ENCODE data around the gene FGFBP2.

DNA sequence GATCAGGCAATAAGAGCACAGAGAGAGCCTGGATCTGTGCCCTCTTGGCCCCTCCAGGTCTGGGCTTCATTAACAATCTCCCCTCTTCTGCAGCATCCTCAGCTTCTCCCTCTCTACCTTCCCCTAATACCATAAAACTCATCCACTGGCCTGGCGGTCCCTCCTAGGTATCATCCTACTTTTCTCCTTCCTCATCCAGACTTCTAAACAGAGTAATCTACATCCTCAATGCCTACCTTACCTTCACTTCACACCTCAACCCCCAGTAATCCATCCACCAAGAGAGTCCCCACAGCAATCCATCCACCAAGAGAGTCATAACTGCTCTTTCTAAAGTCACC lies 41.4 kb downstream of the FGFBP2 start:
- TF ChIP-seq, protein P1, sequence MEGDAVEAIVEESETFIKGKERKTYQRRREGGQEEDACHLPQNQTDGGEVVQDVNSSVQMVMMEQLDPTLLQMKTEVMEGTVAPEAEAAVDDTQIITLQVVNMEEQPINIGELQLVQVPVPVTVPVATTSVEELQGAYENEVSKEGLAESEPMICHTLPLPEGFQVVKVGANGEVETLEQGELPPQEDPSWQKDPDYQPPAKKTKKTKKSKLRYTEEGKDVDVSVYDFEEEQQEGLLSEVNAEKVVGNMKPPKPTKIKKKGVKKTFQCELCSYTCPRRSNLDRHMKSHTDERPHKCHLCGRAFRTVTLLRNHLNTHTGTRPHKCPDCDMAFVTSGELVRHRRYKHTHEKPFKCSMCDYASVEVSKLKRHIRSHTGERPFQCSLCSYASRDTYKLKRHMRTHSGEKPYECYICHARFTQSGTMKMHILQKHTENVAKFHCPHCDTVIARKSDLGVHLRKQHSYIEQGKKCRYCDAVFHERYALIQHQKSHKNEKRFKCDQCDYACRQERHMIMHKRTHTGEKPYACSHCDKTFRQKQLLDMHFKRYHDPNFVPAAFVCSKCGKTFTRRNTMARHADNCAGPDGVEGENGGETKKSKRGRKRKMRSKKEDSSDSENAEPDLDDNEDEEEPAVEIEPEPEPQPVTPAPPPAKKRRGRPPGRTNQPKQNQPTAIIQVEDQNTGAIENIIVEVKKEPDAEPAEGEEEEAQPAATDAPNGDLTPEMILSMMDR (IDR thresholded peaks at IDR 0.05) = no peak
- no peak for TF ChIP-seq POLR2A (IDR thresholded peaks at IDR 0.05)
